ENCODE results near the gene IL36RN.
"Not testable (repeated sequence)": the region's sequence is repeated elsewhere in the genome, so short reads cannot be mapped to it uniquely, and the experiment has no call there.

Gene IL36RN

GRCh38 chr2:113075600-113075999 is 16.6 kb downstream of the IL36RN start:
- no peak for DNase-seq

GRCh38 chr2:113076954-113077669 is 18.1 kb downstream of the IL36RN start:
- DNase-seq = no peak

- DNase-seq = no peak
Observed at GRCh38 chr2:113077921-113078320, 18.9 kb downstream of the IL36RN start.

- no peak for DNase-seq
Observed at GRCh38 chr2:113078350-113078839, 19.4 kb downstream of the IL36RN start.

GRCh38 chr2:113079131-113079530 is 20.1 kb downstream of the IL36RN start:
- DNase-seq = no peak

GRCh38 chr2:113080134-113080533 is 21.1 kb downstream of the IL36RN start:
- peak; percentile 8 for DNase-seq

GRCh38 chr2:113081488-113082210 is 22.7 kb downstream of the IL36RN start:
- DNase-seq = no peak

GRCh38 chr2:113083296-113083695 is 24.3 kb downstream of the IL36RN start:
- no peak for DNase-seq

- DNase-seq = peak; percentile 40
Observed at GRCh38 chr2:113084249-113085000, 25.4 kb downstream of the IL36RN start.

- no peak for DNase-seq
Observed at GRCh38 chr2:113085542-113085941, 26.5 kb downstream of the IL36RN start.

- no peak for DNase-seq
Observed at GRCh38 chr2:113088213-113088992, 29.4 kb downstream of the IL36RN start.

GRCh38 chr2:113089916-113090315 is 30.9 kb downstream of the IL36RN start:
- no peak for DNase-seq

- no peak for DNase-seq
Observed at GRCh38 chr2:113091231-113091896, 32.4 kb downstream of the IL36RN start.

GRCh38 chr2:113092864-113093612 is 34.0 kb downstream of the IL36RN start:
- DNase-seq = no peak

GRCh38 chr2:113093613-113093977 is 34.6 kb downstream of the IL36RN start:
- DNase-seq = no peak

GRCh38 chr2:113096306-113096705 is 37.3 kb downstream of the IL36RN start:
- not testable (repeated sequence) for DNase-seq

GRCh38 chr2:113096842-113097618 is 38.0 kb downstream of the IL36RN start:
- not testable (repeated sequence) for DNase-seq

- peak; percentile 16 for DNase-seq
Observed at GRCh38 chr2:113098041-113098440, 39.0 kb downstream of the IL36RN start.

- DNase-seq = no peak
Observed at GRCh38 chr2:113098532-113098931, 39.5 kb downstream of the IL36RN start.

GRCh38 chr2:113102133-113102532 is 43.1 kb downstream of the IL36RN start:
- DNase-seq = no peak

GRCh38 chr2:113103277-113103676 is 44.3 kb downstream of the IL36RN start:
- DNase-seq = no peak
